GM19452 (cell line): ENCODE measurements around the gene TUBA4A.

ENCODE experiments used
- ATAC-seq: cut with Tn5 transposase; IDR thresholded peaks from one replicate; pipeline ENCODE4 v1.9.1; 2021; ENCODE audit not compliant: unreplicated experiment

The TUBA4A gene

DNA sequence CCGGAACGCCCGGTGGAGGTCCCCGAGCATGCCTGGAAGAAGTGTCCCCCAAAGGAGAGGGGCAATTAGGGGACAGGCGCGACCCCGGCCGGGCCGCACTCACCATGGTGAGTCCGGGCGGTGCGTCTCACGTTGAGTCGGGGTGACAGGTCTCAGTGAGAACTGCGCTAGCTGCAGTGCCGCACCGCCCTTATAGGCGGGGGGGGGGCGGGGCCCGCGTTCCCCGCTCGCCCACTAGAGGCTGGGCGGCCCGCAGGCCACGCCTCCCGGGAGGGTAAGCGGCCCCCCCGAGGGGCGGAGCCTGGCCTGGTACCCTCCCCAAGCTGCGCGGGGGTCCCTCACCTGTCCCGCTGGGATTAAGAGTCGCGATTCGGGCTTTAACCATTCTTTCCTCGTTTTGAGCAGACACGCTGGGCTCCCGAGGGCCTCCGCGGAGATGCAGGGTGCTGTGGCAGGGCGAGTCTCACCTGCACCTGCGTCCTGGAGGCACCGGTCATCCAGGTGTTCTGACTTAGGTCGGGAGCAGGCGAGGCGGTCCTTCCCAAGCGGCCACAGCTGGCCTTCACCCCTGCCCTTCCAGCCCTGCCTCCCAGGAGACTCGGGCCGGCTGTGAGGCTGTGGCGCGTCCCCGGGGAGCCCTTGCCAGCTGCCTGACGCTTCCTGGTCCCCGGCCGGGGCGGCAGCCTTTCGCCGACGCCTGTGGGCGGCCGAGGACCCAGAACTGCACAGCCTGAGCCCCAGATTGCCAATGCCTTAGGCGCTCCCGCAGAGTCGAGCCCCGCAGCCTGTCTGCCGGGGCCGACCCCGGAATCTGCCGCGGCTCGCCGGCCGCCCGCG lies at the start of gene TUBA4A:
Gene TUBA4A, minus strand, starts transcription at position 166 of the 837 bp plus-strand sequence. Its CDS starts 60 bp downstream, at position 106.
- peak; percentile 42 for ATAC-seq

DNA sequence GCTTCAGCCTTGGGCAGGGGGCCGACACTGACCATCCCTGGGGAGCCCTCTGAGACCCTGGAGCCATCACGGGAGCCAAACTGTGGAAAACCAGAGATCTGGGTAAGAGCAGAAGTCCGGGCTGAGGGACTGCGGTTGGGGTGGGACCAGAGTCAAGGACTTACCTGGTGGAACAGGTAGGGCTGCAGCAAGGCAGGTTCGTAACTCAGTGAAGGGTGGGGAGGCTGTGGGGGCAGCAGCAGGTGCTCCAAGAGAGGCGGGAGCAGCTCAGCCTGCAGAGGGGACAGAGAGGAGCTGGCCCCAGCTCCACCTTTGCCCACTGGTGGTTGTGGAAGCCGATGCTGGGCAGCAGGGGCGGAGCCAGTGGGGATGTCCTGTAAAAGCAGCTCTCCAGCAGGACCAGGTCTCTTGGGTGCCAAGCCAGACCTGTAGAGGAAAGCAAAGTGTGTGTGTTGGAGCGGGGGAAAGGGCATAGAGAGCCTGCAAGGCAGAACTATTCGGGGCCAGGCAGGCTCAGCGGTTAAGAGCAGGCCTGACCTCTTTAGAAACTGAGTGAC lies 48.8 kb upstream of the TUBA4A start:
- no peak for ATAC-seq

DNA sequence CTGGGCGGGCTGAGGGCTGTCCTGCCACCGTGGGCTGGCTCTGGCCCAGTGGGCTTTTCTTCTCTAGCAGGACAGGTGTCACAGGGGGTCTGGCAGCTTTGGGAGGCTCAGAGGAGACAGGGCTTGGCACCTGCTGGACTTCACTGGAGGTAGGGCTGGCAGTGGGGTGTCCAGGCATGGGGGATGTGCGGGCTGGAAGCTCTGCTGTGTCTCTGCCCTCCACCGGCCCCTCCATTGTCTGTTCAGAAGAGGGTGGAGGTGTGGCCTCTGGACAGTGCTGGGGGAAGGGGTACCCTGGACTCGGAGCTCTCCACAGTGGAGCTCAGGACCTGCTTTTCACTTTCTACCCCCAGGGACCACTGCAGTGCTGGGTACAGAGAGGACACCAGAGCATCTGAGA lies 46.3 kb upstream of the TUBA4A start:
- no peak for ATAC-seq

DNA sequence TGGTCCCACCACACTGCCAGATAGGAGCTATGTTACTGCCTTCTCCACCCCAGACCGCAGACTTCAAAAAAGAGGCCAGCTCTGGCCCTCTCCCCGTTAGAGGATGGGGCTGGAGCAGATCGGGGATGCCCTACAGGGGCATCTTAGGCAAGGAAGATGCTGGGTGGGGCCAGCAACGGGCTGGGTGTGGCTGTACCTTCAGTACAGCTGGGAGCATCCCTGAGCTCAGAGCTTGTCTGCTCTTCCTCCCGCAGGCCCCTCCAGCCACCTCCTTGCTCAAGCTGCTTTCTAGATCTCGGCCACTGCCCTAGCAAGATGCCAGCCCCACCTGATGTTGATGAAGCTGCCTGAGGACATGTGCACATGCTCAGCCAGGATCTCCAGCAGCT lies 45.6 kb upstream of the TUBA4A start:
- no peak for ATAC-seq

DNA sequence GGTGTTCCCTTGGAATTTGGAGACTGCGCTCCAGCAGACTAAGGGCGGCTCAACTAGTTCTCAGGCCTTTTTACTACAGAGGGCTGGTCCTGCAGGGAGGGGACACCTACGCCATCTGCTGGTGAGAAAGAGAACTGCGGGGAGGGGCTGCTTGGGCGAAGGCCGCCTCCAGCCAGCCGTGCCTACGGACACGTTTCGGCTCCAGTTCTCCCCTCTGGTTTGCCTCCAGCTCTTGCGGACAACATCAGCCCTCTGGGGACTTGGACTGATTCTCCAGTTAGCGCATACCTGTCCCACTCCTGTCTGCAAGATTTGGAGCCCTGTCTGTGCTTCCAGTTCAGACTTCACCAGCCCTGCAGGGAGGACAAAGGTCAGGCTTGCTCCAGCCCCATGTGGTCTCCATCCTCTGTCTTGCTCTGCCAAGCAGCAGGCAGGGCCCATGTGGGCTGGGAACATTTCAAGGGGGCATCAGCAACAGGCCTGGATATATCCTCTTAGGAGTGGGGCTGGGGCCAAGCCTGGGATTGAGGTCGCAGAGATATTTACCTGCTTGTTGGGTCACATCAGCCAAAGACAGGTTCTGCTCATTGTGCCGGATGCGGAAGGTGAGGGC lies 45.1 kb upstream of the TUBA4A start:
- ATAC-seq = peak; percentile 60

DNA sequence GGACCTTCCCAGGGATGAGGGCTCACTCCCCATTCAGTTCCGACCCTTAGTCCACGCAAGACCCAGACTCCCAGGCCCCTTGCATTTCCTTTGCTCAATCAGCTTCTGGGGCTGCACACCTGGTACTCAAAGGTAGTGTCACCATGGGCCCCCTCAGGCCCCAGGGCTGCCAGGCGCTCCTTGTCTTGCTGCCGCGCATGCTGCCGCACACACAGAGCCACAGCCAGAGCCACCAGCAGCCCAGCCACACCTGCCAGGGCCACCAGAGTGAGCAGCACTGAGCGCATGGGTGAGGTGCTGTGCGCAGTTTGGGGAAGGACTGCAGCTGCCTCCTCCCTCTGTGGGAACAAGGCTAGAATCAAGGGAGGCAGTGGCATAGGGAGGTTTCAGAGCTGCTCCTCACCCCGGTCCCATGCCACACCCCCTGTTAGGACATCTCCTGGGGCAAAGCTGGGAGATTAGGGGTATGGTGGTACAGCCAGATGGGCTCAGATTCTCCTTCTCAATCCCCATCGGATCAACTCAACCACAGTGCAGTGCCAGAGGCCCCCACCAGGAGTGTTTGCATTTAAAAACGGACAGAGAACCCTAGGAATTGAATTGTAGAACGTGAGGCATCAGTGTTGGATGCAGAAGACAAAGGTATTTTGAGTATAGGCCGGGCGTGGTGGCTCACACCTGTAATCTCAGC lies 44.2 kb upstream of the TUBA4A start:
- no peak for ATAC-seq

DNA sequence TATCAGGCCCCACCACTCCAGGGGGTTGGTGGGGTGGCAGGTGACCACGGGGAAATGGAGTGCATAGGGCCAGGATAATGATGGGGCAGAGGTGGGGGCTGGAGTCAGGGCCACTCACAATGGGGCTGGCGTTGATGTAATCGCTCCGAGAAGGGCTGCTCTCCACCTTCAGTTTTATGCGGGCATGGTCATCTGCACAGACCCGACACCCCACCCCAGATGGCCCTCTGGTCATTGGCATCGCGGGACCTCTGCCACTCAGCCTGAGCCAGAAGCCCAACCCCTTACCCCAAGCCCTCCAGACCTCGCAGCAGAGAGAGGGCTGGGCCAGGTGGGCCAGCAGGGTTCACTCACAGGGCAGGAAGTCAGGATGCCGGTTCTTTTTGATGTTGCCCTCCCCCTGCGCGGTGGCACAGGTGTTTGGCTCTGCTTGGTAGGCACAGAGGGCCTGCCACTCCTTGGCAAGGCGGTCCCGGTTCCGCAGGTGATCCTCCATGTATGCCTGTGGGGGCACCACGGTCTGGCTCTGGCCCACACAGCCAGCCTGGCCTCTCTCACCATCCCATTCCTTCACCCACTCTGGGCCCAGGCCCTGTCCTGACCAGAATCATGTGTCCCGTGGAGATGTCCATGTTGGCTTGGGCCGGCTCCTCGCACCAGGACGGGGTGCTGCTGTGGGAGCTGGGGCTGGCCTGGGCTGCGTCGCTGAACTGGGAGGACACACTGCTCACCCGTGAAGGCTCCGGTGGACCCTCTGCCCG lies 43.1 kb upstream of the TUBA4A start:
- ATAC-seq = no peak

DNA sequence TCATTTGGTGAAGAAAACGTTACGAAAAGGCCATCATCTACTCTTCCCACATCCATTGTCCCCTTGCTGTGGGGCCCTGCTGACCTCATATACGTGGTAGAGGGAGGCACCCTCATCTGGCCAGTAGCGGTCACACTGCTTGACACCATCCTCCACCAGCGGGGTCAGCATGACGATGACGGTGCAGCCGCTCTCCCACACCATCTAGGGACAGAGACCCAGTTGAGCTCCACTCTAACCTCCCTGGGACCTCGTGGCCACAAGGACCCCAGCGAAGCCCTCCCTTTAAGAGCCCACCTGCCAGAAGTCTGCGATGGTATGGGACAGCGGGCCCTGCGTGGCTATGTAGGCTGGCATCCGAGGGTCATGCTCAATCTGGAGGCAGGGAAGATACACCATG lies 42.4 kb upstream of the TUBA4A start:
- ATAC-seq = no peak

DNA sequence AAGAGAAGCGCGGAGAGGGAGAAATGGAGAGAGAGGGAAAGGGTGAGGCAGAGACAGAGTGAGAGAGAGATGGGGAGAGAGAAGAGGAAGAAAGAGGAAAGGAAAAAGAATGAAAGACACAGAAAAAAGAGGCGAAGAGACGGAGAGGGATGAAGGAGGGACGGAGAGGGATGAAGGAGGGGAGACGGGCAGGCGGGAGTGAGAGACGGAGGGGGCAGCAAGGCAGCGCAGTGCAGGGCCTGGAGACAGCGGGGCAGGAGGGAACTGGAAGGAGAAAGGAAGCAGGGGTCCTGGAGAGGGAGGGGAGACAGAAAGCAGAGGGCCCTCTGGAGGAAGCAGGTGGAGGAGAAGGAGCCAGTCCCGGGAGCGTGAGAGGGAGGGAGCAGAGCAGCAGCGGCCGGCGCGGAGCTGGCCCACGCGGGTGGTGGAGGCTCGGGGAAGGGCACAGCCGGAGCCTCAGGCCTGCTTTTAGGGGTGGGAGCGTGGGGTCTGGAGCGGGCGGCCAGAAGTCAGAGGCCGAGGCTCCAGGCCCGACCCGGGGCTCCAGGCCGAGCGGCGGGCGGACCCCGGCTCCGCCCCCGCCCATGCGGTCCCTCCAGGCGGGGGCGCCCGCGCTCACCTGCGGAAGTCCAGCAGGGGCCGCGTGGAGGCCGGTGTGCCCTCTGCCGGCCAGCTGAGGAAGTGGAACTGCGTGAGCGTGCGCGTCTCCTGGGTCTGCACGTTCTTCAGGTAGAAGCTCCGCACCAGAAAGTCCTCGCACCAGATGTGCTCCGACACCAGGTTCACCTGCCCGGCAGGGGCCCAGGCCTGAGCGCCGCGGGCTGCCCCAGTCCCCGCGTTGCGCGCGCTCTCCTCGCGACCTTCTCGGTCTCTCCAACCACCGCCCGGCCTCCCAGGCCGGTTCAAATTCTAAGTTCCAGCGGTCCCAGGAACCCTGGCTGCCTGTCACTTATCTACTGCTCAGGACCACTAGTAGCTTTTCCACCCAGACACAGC lies 40.9 kb upstream of the TUBA4A start:
- peak; percentile 85 for ATAC-seq

DNA sequence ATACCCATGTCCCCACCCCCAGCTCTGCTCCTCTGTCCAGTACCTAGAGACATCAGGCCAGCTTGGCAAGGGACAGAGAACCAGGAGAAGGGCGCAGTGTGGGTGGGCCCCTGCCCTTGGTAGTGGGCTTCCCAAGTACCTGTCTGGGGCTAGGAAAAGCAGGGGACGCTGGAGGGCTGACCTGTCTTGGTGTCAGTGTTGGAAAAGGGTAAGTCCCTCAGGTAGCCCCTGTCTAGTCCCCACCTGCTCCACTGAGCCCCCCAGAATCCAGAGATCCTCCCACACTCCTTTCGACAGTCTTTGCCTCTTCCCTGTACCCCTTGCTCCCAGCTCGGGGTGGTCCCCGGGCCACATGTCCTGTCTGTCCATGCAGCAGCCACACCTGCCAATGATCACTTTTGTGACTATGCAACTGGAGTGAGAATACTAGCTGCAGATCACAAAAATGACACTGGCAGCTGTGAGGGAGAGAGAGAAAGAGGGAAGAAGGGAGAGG lies 40.1 kb upstream of the TUBA4A start:
- ATAC-seq = no peak

DNA sequence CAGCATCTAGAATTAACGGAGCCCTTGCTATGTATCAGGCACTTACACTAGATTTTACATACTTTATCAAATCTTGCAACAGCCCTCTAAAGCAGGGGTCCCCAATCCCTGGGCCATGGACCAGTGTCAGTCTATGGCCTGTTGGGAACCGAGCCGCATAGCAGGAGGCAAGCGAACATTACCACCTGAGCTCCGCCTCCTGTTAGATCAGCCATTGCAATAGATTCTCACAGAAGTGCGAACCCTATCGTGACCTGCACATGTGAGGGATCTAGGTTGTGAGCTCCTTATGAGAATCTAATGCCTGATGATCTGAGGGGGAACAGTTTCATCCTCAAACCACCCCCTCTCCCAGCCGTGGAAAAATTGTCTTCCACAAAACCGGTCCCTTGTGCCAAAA lies 38.9 kb upstream of the TUBA4A start:
- no peak for ATAC-seq

DNA sequence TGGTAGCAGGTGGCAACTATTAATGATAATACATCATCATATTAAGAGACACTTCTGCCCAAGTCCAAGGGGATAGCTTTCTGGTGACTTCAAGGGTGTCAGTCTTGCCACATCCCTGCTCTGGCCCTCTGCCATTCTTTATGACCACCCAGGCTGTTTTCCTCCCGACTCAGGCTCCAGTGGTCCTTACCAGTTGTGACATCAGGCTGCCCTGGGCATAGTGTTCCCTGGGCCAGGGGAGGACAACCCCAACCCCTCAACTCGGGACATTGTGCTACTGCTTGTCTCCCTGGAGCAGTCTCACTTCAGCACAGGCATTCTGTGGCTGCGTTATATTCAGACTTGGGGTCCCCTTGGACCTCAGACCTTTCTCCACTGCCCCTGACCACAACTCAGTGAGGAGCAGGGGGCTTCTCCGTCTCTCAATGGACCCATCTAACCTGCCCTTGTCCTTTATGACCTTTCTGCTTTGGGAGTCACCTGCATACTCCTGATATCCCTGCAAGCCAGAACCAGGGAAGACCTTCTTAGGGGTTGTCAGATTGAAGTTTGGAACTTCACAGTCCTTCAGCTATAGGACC lies 38.3 kb upstream of the TUBA4A start:
- ATAC-seq = no peak

DNA sequence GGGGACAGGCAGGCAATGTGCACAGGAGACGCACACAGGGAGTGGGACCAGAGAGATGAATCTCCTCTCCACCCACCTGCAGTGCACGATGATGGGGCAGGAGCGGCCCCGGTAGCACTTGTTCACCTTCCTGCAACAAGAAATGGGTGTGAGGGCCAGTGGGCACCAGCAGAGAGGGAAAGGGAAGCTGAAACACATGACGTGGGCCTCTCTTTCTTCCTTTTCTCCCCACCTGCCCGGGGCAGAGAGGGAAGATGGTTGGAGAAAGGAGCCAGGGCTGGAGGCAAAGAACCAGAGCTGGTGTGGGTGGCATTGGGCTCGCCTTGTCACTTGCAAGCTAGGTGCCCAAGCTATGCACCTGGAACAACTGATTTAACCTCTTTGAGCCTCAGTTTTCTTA lies 37.7 kb upstream of the TUBA4A start:
- no peak for ATAC-seq

DNA sequence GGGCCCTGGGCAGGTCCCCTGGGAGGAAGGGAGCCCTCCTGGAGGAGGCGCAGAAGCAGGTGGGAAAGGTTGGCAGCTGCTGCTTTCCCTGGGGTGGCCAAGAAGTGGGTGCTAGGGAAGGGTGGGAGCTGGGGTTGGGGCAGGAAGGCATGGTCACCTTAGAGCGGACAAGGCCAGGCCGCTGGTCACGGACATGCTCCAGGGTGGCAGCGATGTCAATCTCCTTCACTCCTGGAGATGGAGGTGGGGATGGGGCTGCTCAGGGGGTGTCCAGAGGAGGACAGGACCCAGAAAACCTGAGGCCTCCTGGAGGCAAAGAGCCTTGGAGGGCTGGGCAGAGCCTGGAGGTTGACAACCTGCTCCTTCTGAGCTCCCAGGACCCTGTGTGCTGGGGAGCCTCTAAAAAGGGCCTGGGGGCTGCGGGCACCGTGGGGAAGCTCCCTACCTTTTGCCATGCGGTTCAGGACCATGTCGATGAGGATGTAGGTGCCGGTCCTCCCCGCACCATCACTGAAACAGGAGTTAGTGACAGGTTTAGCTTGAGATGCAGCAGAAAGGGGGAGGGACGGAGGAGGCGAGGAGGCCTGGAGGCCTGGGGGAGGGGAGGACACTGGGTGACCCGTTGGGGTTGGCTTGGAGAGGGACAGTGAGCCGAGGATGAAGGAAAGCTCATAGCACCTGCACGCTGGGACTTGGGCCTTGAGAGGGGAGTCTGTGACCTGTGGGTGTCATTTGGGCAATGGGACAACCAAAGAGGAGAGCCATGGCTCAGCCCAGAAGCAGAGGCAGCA lies 36.9 kb upstream of the TUBA4A start:
- ATAC-seq = no peak

DNA sequence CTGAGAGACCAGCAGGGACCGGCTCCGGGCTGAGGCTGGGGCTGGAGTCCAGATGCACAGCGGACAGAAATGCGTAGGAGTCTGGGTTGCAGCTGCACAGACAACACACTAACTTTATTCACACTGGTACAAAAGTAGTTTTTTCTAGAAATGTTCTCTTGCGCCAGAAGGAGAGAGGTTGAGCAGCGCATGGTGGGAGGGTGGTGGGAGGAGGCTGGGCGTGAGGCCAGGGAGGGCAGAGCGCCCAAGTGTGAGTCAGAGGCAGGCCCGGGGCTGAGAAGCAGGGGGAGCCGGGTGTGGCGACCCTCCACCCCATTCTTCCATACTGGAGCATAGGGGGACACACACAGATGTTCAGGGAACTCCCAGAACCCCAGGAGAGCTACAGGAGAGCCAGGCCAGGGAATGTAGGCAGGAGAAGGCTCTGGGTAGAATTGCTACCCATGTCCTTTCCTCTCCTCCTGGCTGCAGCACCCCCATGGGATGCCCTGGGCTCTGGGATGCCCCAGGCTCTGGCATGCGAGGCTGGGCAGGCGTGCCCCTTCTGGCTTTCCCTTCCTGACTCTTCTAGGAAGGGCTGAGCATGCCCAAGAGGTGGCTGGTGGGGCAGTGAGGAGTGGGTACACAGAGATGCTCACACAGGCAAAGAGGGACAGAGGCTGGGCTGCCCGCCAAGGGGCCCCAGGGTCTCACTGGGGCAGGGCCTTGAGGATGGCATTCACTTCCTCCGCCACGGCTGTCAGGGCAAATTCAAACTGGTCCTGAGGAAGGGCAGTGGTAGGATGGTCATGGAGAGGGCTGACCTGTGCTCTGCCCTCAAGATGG lies 36.0 kb upstream of the TUBA4A start:
- no peak for ATAC-seq

DNA sequence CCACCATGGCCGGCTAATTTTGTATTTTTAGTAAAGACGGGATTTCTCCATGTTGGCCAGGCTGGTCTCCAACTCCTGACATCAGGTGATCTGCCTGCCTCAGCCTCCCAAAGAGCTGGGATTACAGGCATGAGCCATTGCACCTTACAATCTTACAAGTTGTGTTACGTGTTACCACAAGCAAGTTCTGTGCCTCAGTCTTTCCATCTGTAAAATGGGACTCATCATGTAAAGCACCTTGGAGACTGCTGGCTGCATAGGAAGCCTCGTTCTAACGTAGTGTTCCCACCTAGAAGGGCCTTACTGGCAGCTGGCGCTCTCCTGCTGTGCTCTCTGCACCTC lies 35.4 kb upstream of the TUBA4A start:
- ATAC-seq = no peak

DNA sequence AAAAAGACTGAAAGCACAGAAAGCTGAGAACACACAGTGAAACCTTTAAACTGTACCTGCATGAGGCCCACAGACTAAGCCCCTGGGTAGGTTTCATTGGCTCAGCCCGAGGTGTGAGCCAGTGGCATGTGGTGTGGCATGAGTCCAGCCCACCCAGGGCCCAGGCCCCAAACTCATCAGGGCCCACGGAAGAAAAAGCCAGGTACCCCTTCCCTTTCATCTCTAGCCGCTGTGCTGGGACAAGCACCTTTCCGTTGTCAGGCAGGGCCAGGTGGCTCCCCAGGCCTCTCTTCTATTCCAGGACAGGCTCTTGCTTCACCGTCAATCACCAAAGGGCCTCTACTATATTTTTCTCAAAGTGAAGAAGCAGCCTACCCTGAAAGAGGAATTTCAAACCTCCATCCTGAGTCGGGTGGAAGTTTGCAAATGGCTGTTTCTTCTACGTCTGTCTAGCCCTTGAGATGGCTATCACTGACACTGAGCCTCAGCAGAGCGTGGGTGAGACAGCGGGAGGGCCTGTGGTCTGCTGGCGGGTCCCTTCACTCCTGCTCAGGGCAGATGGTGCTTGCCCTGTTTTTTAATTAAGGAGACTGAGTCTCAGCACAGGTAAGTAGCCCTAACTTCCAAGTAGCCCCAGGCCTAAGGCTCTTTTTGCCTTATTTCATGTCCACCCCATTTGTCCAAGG lies 34.0 kb upstream of the TUBA4A start:
- no peak for ATAC-seq
